ENCODE measurements around the gene COL6A1. TPM values are rescaled to one million over a fixed set of nuclear protein-coding genes. Genes with fewer than 3 reads are reported as not detected.

COL6A1 gene
- total and polyA plus RNA-seq, 4 donors: 16.9 to 82.0 (median 35.7) TPM

- Histone ChIP-seq H3K27me3 (ENCODE audit: control insufficient read depth in 4 of 4, insufficient read depth in 4 of 4, low read length in 3 of 4) (no peaks in the 10 kb centered on the region), H3K9me3 (ENCODE audit: control insufficient read depth in 4 of 4, low read length in 3 of 4) (no peaks in the 10 kb centered on the region), H3K36me3 (ENCODE audit: control insufficient read depth in 4 of 4, insufficient read depth in 3 of 4, low read depth in 1 of 4, low read length in 3 of 4) (no peaks in the 10 kb centered on the region), H3K9ac (ENCODE audit: low read depth in 1 of 2, low read length in 2 of 2) (no peak overlapping the region), H3K27ac (ENCODE audit: low read depth in 1 of 2, low read length in 2 of 2) (no peak overlapping the region), H3K4me3 (ENCODE audit: low read depth in 1 of 3, low read length in 3 of 3) (no peak overlapping the region), H3K4me1 (ENCODE audit: control insufficient read depth in 4 of 4, insufficient read depth in 4 of 4, low read length in 3 of 4) (no peaks in the 10 kb centered on the region)
- DNase-seq (ENCODE audit: low spot score): no peak
- WGBS: 85% methylated on average over 31 of the region's 31 CpGs
- TF ChIP-seq RXRA (IDR thresholded peaks at IDR 0.05) (no peak), HNF4A (conservative IDR thresholded peaks at IDR 0.05) (no peak), REST (IDR thresholded peaks at IDR 0.05) (no peak), EGR1 (IDR thresholded peaks at IDR 0.05; ENCODE audit: low read depth in 2 of 2) (no peak), HNF4G (IDR thresholded peaks at IDR 0.05) (no peak), ATF3 (IDR thresholded peaks at IDR 0.05) (no peak), RAD21 (IDR thresholded peaks at IDR 0.05) (no peak), MAX (IDR thresholded peaks at IDR 0.05) (no peak), NR2F2 (IDR thresholded peaks at IDR 0.05) (no peak), TAF1 (conservative IDR thresholded peaks at IDR 0.05) (no peak), CTCF (IDR thresholded peaks at IDR 0.05; ENCODE audit: low read depth, low read length, missing input control) (no peak), FOXA1 (IDR thresholded peaks at IDR 0.05) (no peak), GABPA (IDR thresholded peaks at IDR 0.05 in 1 of 2, conservative IDR thresholded peaks at IDR 0.05 in 1 of 2) (no peak)
Observed at GRCh38 chr21:46052703-46053651, 71.4 kb downstream of the COL6A1 start.

GRCh38 chr21:46054031-46054430, 72.5 kb downstream of the COL6A1 start:
- 96% methylated on average over 10 of the region's 10 CpGs for WGBS
- no peak overlapping the region for H3K27ac ChIP-seq (ENCODE audit: low read depth in 1 of 2, low read length in 2 of 2)
- H3K4me3 ChIP-seq (ENCODE audit: low read depth in 1 of 3, low read length in 3 of 3): no peak overlapping the region
- H3K36me3 ChIP-seq (ENCODE audit: control insufficient read depth in 4 of 4, insufficient read depth in 3 of 4, low read depth in 1 of 4, low read length in 3 of 4): no peaks in the 10 kb centered on the region
- H3K4me1 ChIP-seq (ENCODE audit: control insufficient read depth in 4 of 4, insufficient read depth in 4 of 4, low read length in 3 of 4): no peaks in the 10 kb centered on the region
- no peaks in the 10 kb centered on the region for H3K27me3 ChIP-seq (ENCODE audit: control insufficient read depth in 4 of 4, insufficient read depth in 4 of 4, low read length in 3 of 4)
- no peaks in the 10 kb centered on the region for H3K9me3 ChIP-seq (ENCODE audit: control insufficient read depth in 4 of 4, low read length in 3 of 4)
- TF ChIP-seq FOXA2 (IDR thresholded peaks at IDR 0.05) (no peak), HNF4G (IDR thresholded peaks at IDR 0.05) (no peak), MAX (IDR thresholded peaks at IDR 0.05) (no peak), ZBTB33 (IDR thresholded peaks at IDR 0.05) (no peak), GABPA (IDR thresholded peaks at IDR 0.05 in 1 of 2, conservative IDR thresholded peaks at IDR 0.05 in 1 of 2) (no peak), REST (IDR thresholded peaks at IDR 0.05) (no peak), HNF4A (conservative IDR thresholded peaks at IDR 0.05) (no peak), SP1 (IDR thresholded peaks at IDR 0.05) (no peak)
- no peak for DNase-seq (ENCODE audit: low spot score)
- no peak overlapping the region for H3K9ac ChIP-seq (ENCODE audit: low read depth in 1 of 2, low read length in 2 of 2)
